Stimulated activated CD4-positive, alpha-beta T cell treated with anti-CD3 and anti-CD28 coated beads, Interleukin-15, amount 100 ng/mL, for 1 hour (primary cell): ENCODE data around the gene DPH5.
"Not testable (repeated sequence)": the region's sequence is repeated elsewhere in the genome, so short reads cannot be mapped to it uniquely, and the experiment has no call there.

ENCODE experiments used
- DNase-seq, 2 donors: peaks; one replicate each; pipeline ENCODE4 v3.0.0-alpha.2; 2020; ENCODE audit warnings: low read depth in 1 of 2, low spot score in 1 of 2

Gene DPH5

GRCh38 chr1:101032129-101032528 is 6.5 kb upstream of the DPH5 start:
- DNase-seq = not testable (repeated sequence)

GRCh38 chr1:101030881-101031280 is 5.3 kb upstream of the DPH5 start:
- no peak for DNase-seq

- no peak for DNase-seq
Observed at GRCh38 chr1:101029184-101029583, 3.6 kb upstream of the DPH5 start.

- DNase-seq = no peak
Observed at GRCh38 chr1:101028466-101028865, 2.9 kb upstream of the DPH5 start.

- no peak for DNase-seq
Observed at GRCh38 chr1:101027194-101027772, 1.7 kb upstream of the DPH5 start.

- DNase-seq = no peak
Observed at GRCh38 chr1:101026430-101026788, 825 bp upstream of the DPH5 start.

GRCh38 chr1:101025283-101025656 is 314 bp downstream of the DPH5 start:
- DNase-seq = no peak

GRCh38 chr1:101022294-101022693 is 3.3 kb downstream of the DPH5 start:
- no peak for DNase-seq

GRCh38 chr1:101017448-101017847 is 8.1 kb downstream of the DPH5 start:
- DNase-seq = no peak

GRCh38 chr1:101013776-101014175 is 11.8 kb downstream of the DPH5 start:
- no peak for DNase-seq

- DNase-seq = no peak
Observed at GRCh38 chr1:101008229-101008834, 17.3 kb downstream of the DPH5 start.

- DNase-seq = no peak
Observed at GRCh38 chr1:101006553-101006952, 19.0 kb downstream of the DPH5 start.

GRCh38 chr1:101005871-101006270 is 19.7 kb downstream of the DPH5 start:
- DNase-seq = no peak

- no peak for DNase-seq
Observed at GRCh38 chr1:101005183-101005582, 20.4 kb downstream of the DPH5 start.

GRCh38 chr1:101004670-101005069 is 20.9 kb downstream of the DPH5 start:
- DNase-seq = no peak

- DNase-seq = no peak
Observed at GRCh38 chr1:101004061-101004460, 21.5 kb downstream of the DPH5 start.

- no peak for DNase-seq
Observed at GRCh38 chr1:101003012-101003650, 22.5 kb downstream of the DPH5 start.

GRCh38 chr1:101002551-101002950 is 23.0 kb downstream of the DPH5 start:
- DNase-seq = no peak

GRCh38 chr1:101000131-101000873 is 25.3 kb downstream of the DPH5 start:
- DNase-seq = no peak

GRCh38 chr1:100998426-100998825 is 27.2 kb downstream of the DPH5 start:
- no peak for DNase-seq

GRCh38 chr1:100995198-100995988 is 30.2 kb downstream of the DPH5 start:
- DNase-seq = no peak
